ENCODE measurements around the gene STX2. TPM values are rescaled to one million over a fixed set of nuclear protein-coding genes. Genes with fewer than 3 reads are reported as not detected.

The STX2 gene
- total RNA-seq, 6 experiments from 2014 or later = 31.4 to 39.4 (median 34.5) TPM

DNA sequence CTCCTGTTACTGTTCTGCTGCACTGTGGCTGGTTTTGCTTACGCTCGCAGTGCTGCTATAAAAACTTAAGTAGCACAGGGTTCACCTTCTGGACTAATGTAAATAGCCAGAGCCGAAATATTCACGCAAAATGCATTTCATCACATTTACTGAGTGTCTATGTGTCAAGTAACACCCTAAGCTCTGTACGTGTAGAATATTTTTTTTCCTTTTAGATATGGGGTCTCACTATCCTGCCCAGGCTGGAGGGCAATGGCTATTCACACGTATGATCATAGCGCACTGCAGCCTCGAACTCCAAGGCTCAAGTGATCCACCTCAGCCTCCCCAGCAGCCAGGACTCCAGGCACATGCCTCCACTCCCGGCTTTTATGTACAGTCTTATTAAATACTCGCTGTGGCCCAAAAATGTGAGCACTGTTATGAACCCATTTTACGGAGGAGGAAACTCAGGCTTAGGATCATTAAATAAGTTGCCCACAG lies 62.2 kb downstream of the STX2 start:
- H3K27ac Mint-ChIP-seq = peak overlapping the region; percentile 60; the same call in 1 of the 2 replicates
- no peak for DNase-seq
- no peaks in the 10 kb centered on the region for H3K9me3 Mint-ChIP-seq
- no peak for TF ChIP-seq CTCF (IDR thresholded peaks at IDR 0.05)
- H3K36me3 Mint-ChIP-seq (ENCODE audit: low read depth) = 0 out of 2 replicates have a peak, but pooled peaks cover 6% of the 10 kb centered on the region
- H3K4me3 Mint-ChIP-seq = peak overlapping the region; percentile 81
- peaks cover 24% of the 10 kb centered on the region for H3K4me1 Mint-ChIP-seq (ENCODE audit: low read depth)
- H3K27me3 Mint-ChIP-seq (ENCODE audit: insufficient read depth) = peaks cover 7% of the 10 kb centered on the region; the same call in 1 of the 2 replicates

DNA sequence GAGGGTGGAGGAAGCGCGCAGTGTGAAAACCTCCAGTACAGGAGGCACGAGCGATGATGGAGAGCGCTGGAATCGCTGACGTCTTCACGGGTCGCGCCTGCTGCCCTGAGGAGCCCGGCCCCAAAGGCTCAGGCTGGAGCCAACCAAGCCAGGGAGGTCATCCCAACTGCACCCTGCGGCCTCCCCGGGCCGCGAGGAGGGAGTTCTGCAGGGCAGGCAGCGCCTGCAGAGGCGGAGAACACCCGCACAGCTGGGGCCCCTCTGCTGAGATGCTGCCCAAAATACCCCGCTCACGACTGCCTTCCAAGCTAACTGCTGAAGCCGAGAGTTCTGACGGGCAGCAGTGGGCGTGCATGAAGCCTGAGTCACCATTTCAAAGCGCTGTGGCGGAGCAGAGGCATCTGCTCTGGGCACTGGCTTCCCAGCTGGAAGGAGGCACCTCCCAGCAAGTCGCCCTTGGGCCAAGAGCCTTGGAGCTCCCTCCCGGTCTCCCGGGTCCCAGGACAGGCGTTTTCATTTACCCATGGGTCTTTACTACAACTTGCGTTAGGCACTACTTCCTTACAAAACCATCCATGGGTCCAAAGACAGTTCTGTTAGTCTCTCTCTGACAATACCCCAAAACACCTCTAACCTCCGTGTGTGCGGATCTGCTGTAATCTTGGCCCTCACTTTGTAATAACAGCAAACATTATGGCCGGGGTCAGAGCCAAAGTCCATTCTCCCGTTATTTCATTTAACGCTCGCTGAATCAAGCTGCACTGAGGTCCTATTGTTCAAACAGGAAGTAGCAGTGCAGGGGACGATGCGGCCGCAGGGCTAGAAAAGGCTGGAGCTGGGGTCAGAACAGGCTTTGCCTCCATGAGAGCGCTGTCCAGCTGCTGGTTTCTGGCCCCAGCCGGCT lies 62.8 kb downstream of the STX2 start:
- Mint-ChIP-seq H3K36me3 (ENCODE audit: low read depth) (0 out of 2 replicates have a peak, but pooled peaks cover 3% of the 10 kb centered on the region), H3K27me3 (ENCODE audit: insufficient read depth) (peaks cover 10% of the 10 kb centered on the region; the same call in 1 of the 2 replicates), H3K9me3 (no peaks in the 10 kb centered on the region), H3K27ac (peak overlapping the region; percentile 60), H3K4me3 (peak overlapping the region; percentile 81), H3K4me1 (ENCODE audit: low read depth) (peaks cover 24% of the 10 kb centered on the region)
- no peak for TF ChIP-seq CTCF (IDR thresholded peaks at IDR 0.05)
- DNase-seq = peak; percentile 80

- H3K4me1 Mint-ChIP-seq (ENCODE audit: low read depth) = peaks cover 2% of the 10 kb centered on the region
- no peak for TF ChIP-seq CTCF (IDR thresholded peaks at IDR 0.05)
- H3K4me3 Mint-ChIP-seq = no peak overlapping the region
Measured at GRCh38 chr12:130770413-130771028, 68.5 kb downstream of the STX2 start.

DNA sequence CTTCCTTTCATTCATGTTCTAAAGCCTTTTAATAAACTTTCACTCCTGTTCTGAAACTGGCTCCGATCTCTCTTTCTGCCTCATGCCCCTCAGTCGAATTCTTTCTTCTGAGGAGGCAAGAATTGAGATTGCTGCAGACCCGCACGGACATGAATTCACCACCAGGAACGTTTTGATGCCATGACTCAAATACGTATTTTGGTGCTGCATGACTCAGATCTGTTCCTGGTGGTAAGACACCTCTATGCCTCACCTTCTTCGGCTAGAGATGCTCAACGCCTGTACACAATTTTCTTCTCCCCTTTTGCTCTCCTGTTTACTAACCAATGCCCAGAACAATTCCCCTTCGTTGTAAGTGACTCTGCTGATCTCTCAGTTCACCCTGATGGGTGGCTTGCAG lies 70.9 kb downstream of the STX2 start:
- TF ChIP-seq CTCF (IDR thresholded peaks at IDR 0.05) = no peak
- no peaks in the 10 kb centered on the region for H3K36me3 Mint-ChIP-seq (ENCODE audit: low read depth)
- H3K9me3 Mint-ChIP-seq = no peaks in the 10 kb centered on the region
- peaks cover 12% of the 10 kb centered on the region for H3K27me3 Mint-ChIP-seq (ENCODE audit: insufficient read depth)
- DNase-seq = no peak
- no peaks in the 10 kb centered on the region for H3K4me1 Mint-ChIP-seq (ENCODE audit: low read depth)
- H3K4me3 Mint-ChIP-seq = no peak overlapping the region
- H3K27ac Mint-ChIP-seq = no peak overlapping the region

More at GRCh38 chr12:130770413-130771028, 68.5 kb downstream of the STX2 start:
- DNase-seq = no peak
- Mint-ChIP-seq H3K9me3 (no peaks in the 10 kb centered on the region), H3K27ac (no peak overlapping the region), H3K36me3 (ENCODE audit: low read depth) (no peaks in the 10 kb centered on the region), H3K27me3 (ENCODE audit: insufficient read depth) (peaks cover 14% of the 10 kb centered on the region)

GRCh38 chr12:130766470-130766869 lies 72.6 kb downstream of the STX2 start:
- Mint-ChIP-seq H3K9me3 (no peaks in the 10 kb centered on the region), H3K4me1 (ENCODE audit: low read depth) (no peaks in the 10 kb centered on the region), H3K27me3 (ENCODE audit: insufficient read depth) (peaks cover 10% of the 10 kb centered on the region), H3K36me3 (ENCODE audit: low read depth) (no peaks in the 10 kb centered on the region), H3K27ac (no peak overlapping the region), H3K4me3 (no peak overlapping the region)
- no peak for DNase-seq
- TF ChIP-seq CTCF (IDR thresholded peaks at IDR 0.05) = no peak
